Keratinocyte (primary cell): ENCODE data around the gene SYF2. TPM values are rescaled to one million over a fixed set of nuclear protein-coding genes. Genes with fewer than 3 reads are reported as not detected.
"Not testable (repeated sequence)": the region's sequence is repeated elsewhere in the genome, so short reads cannot be mapped to it uniquely, and the experiment has no call there.

Source experiments
- DNase-seq: peaks from one replicate; pipeline ENCODE4 v3.0.0-alpha.2; 2011; ENCODE audit warnings: low read depth, missing footprints, low spot score
- FAIRE-seq: peaks from 2 replicates; lab custom pipeline; 2011; peaks lifted over from hg19 to GRCh38; lab: Jason Lieb, UNC
- H2AFZ ChIP-seq: 2 replicates; pipeline ENCODE4 v1.6.0; 2012; ENCODE audit warnings: low read length, control low read depth, inconsistent platforms; ENCODE audit not compliant: control insufficient read depth
- H3K27ac ChIP-seq: 2 replicates; pipeline ENCODE4 v1.5.1; 2011; ENCODE audit warnings: low read length; ENCODE audit not compliant: control insufficient read depth, insufficient read depth
- H3K27me3 ChIP-seq: 3 replicates; pipeline ENCODE4 v1.6.0; 2011; ENCODE audit warnings: low read length; ENCODE audit not compliant: control insufficient read depth, insufficient read depth; ENCODE audit errors: extremely low read depth
- H3K36me3 ChIP-seq, 2 experiments: 2 replicates in 1 of 2; 3 replicates in 1 of 2; pipeline ENCODE4 v1.5.1; 2011; ENCODE audit warnings: low read length in 2 of 2, mild to moderate bottlenecking in 1 of 2; ENCODE audit not compliant: control insufficient read depth in 2 of 2, insufficient read depth in 2 of 2; ENCODE audit errors: extremely low read depth in 1 of 2
- H3K4me1 ChIP-seq: 3 replicates; pipeline ENCODE4 v1.5.1; 2011; ENCODE audit warnings: low read length; ENCODE audit not compliant: control insufficient read depth, insufficient read depth; ENCODE audit errors: extremely low read depth
- H3K4me2 ChIP-seq: 3 replicates; pipeline ENCODE4 v1.6.0; 2011; ENCODE audit warnings: low read depth, low read length; ENCODE audit not compliant: control insufficient read depth, insufficient read depth; ENCODE audit errors: extremely low read depth
- H3K4me3 ChIP-seq, 3 experiments: fragments of 200-600 bp in 1 of 3; sonication (generic) in 1 of 3; 2 replicates in 2 of 3; 3 replicates in 1 of 3; pipeline ENCODE4 v1.5.1; 2011 to 2016; ENCODE audit warnings: low read length in 3 of 3, mild to moderate bottlenecking in 3 of 3, control low read depth in 2 of 3, inconsistent platforms in 1 of 3, low read depth in 1 of 3, mixed read lengths in 1 of 3, mixed run types in 1 of 3, moderate library complexity in 1 of 3; ENCODE audit not compliant: control insufficient read depth in 2 of 3, insufficient read depth in 2 of 3; ENCODE audit errors: extremely low read depth in 1 of 3
- H3K79me2 ChIP-seq: 2 replicates; pipeline ENCODE4 v1.6.0; 2012; ENCODE audit warnings: low read length; ENCODE audit not compliant: control insufficient read depth, insufficient read depth
- H3K9ac ChIP-seq: 3 replicates; pipeline ENCODE4 v1.6.0; 2011; ENCODE audit warnings: low read length; ENCODE audit not compliant: control insufficient read depth, insufficient read depth; ENCODE audit errors: extremely low read depth
- H3K9me1 ChIP-seq: 3 replicates; pipeline ENCODE4 v1.6.0; 2011; ENCODE audit warnings: low read length; ENCODE audit not compliant: control insufficient read depth, insufficient read depth; ENCODE audit errors: extremely low read depth
- H3K9me3 ChIP-seq: 2 replicates; pipeline ENCODE4 v1.5.1; 2012; ENCODE audit warnings: low read depth, low read length; ENCODE audit not compliant: control insufficient read depth
- H4K20me1 ChIP-seq: 3 replicates; pipeline ENCODE4 v1.6.0; 2011; ENCODE audit warnings: low read length; ENCODE audit not compliant: control insufficient read depth, insufficient read depth; ENCODE audit errors: extremely low read depth
- dilution Hi-C: fragments of 300-500 bp; cut with MboI; formaldehyde crosslinking; loops from one replicate; pipeline ENCODE4 v1.7.0; 2020; ENCODE audit warnings: low sequenced_read_pairs; ENCODE audit not compliant: extremely low pct_ligation_motif_present
- polyA plus RNA-seq, 5 experiments: library from polyadenylated mRNA; depleted of rRNA in 3 of 5; stranded (reverse) in 3 of 5; stranded (forward) in 1 of 5; unstranded in 1 of 5; fragments of >200 nt; gene quantifications; 1 replicate in 1 of 5; 2 replicates in 3 of 5; 3 replicates in 1 of 5; pipeline versions ENCODE4 v1.2.1 to v1.2.3, GENCODE V29; 2011 to 2012; ENCODE audit warnings: missing spikeins in 2 of 5, low read depth in 1 of 5, low replicate concordance in 1 of 5

SYF2 gene
- polyA plus RNA-seq, 1 donor (not counting 4 experiments of a cell fraction or from before 2014, with no cell fraction given), result 31.8 TPM

GRCh38 chr1:25267288-25268142, 35.2 kb upstream of the SYF2 start:
- H3K4me1 ChIP-seq, result not testable (repeated sequence)
- FAIRE-seq, result peak; percentile 20
- H3K27ac ChIP-seq, result peak overlapping the region; percentile 40

GRCh38 chr1:25266554-25267287, 34.4 kb upstream of the SYF2 start:
- H3K9ac ChIP-seq, result peak overlapping the region; percentile 26
- H3K79me2 ChIP-seq, dilution Hi-C loops, H3K36me3 ChIP-seq, H3K9me1 ChIP-seq, DNase-seq, H4K20me1 ChIP-seq, FAIRE-seq, H3K4me1 ChIP-seq, H3K27ac ChIP-seq, H2AFZ ChIP-seq, H3K9me3 ChIP-seq, H3K27me3 ChIP-seq: not testable (repeated sequence)
- H3K4me2 ChIP-seq, result peak overlapping the region; percentile 72
- H3K4me3 ChIP-seq, result peak overlapping the region; percentile 11 to 62 (median 43)

More at GRCh38 chr1:25267288-25268142, 35.2 kb upstream of the SYF2 start:
- H2AFZ ChIP-seq, H3K36me3 ChIP-seq, H3K9me1 ChIP-seq, H3K27me3 ChIP-seq, dilution Hi-C loops, H4K20me1 ChIP-seq, H3K9me3 ChIP-seq, H3K79me2 ChIP-seq: not testable (repeated sequence)
- peak; percentile 9 for DNase-seq
- peak overlapping the region; percentile 65 for H3K4me2 ChIP-seq
- peak overlapping the region; percentile 18 to 56 (median 43) for H3K4me3 ChIP-seq
- H3K9ac ChIP-seq, result peak overlapping the region; percentile 73

- DNase-seq, H3K4me1 ChIP-seq, H3K4me3 ChIP-seq, H3K9me1 ChIP-seq, H3K9me3 ChIP-seq, H3K27me3 ChIP-seq, dilution Hi-C loops, H3K36me3 ChIP-seq, H4K20me1 ChIP-seq, FAIRE-seq, H3K27ac ChIP-seq, H2AFZ ChIP-seq, H3K4me2 ChIP-seq, H3K79me2 ChIP-seq, H3K9ac ChIP-seq: not testable (repeated sequence)
Observed at GRCh38 chr1:25260336-25260735, 28.0 kb upstream of the SYF2 start.

- dilution Hi-C loops, DNase-seq, FAIRE-seq, H3K27me3 ChIP-seq, H3K79me2 ChIP-seq, H2AFZ ChIP-seq, H3K36me3 ChIP-seq, H3K9ac ChIP-seq, H3K27ac ChIP-seq, H3K4me1 ChIP-seq, H3K9me3 ChIP-seq, H3K4me2 ChIP-seq, H3K9me1 ChIP-seq, H3K4me3 ChIP-seq, H4K20me1 ChIP-seq: not testable (repeated sequence)
Observed at GRCh38 chr1:25259813-25260212, 27.5 kb upstream of the SYF2 start.
